IPS-20b (cell line): ENCODE measurements around the gene PTPRN2.
A peak's percentile ranks its signal among the peaks of the same experiment; 100 is the strongest.

Experiments
- H3K27ac ChIP-seq: one replicate; pipeline ENCODE4 v1.5.1; 2013; ENCODE audit warnings: low read length
- H3K27me3 ChIP-seq: 2 replicates; pipeline ENCODE4 v1.6.1; 2013; ENCODE audit warnings: mild to moderate bottlenecking, low read length, inconsistent platforms; ENCODE audit not compliant: insufficient read depth
- H3K36me3 ChIP-seq: 2 replicates; pipeline ENCODE4 v1.6.1; 2013; ENCODE audit warnings: low read depth, mild to moderate bottlenecking, inconsistent platforms, low read length, moderate library complexity; ENCODE audit not compliant: insufficient read depth
- H3K4me1 ChIP-seq: 2 replicates; pipeline ENCODE4 v1.6.1; 2013; ENCODE audit warnings: mild to moderate bottlenecking, control low read depth, inconsistent platforms, low read length, moderate library complexity; ENCODE audit not compliant: insufficient read depth
- H3K4me3 ChIP-seq: 2 replicates; pipeline ENCODE4 v1.5.1; 2013; ENCODE audit warnings: mild to moderate bottlenecking, low read length, inconsistent platforms
- H3K9ac ChIP-seq: 2 replicates; pipeline ENCODE4 v1.6.1; 2013; ENCODE audit warnings: low read depth, mild to moderate bottlenecking, inconsistent platforms, low read length, moderate library complexity
- H3K9me3 ChIP-seq: 2 replicates; pipeline ENCODE4 v1.6.1; 2013; ENCODE audit warnings: mild to moderate bottlenecking, low read depth, low read length, inconsistent platforms; ENCODE audit not compliant: insufficient read depth

PTPRN2 gene

DNA sequence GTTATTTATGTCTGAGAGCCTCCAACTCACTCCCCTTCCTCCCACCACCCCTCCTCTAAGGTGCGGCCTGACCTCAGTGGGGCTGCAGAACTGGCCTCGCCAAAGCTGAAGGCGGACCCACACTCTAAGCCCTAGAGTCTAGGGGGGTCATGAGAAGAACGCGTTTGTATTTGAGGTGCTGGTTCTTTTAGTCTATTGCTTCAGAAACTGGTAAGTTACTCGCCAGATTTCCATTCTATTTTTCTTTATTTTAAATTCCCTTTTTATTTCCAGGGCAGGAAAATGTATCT is 893.3 kb downstream of the PTPRN2 start:
- no peak overlapping the region for H3K9ac ChIP-seq
- no peaks in the 10 kb centered on the region for H3K36me3 ChIP-seq
- H3K9me3 ChIP-seq: peaks cover 12% of the 10 kb centered on the region
- peaks cover 56% of the 10 kb centered on the region for H3K27me3 ChIP-seq
- H3K27ac ChIP-seq: no peak overlapping the region
- H3K4me3 ChIP-seq: no peak overlapping the region
- H3K4me1 ChIP-seq: no peaks in the 10 kb centered on the region

DNA sequence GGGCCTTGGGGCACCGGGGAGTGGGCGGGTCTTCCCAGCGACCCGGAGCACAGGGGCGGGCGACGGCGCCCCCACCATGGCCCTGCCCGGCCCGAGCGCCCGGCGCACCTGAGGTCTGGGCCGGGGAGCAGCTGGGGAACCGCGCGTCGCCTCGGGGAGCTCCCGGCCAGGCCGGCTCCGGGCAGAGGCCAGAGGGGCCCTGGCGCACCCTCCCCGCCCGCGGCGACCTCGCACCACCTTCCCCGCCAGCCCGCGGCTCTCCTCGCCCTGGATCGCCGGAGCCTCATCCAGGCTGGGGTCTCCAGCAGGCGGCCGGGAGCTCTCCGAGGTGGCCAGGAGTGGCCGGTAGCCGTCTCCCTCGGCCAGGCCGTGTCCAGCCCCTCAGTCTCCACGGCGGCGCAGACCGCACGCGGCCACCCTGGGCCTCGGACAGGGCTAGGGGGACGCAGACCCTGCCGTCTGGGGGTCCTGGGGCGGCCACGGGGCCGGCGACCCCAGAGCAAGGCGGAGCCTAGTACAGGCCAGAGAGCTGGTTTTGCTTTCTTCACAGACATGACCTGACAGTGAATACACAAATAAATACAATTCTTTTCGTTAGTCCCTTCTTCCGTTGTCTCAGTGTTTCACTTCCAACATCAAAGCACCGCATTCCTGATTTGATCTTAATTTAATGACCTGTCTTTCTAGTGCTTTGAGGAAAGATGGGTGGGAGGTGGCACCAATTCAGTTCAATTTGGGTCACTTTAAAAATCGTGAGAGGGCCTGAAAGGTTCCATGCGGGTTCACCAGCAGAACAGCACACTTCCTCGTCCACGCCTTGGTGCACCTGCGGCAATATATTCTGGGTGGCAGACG is 893.9 kb downstream of the PTPRN2 start:
- H3K27ac ChIP-seq: no peak overlapping the region
- H3K27me3 ChIP-seq: peaks cover 62% of the 10 kb centered on the region
- H3K4me3 ChIP-seq: no peak overlapping the region; the same call in 1 of the 2 replicates

DNA sequence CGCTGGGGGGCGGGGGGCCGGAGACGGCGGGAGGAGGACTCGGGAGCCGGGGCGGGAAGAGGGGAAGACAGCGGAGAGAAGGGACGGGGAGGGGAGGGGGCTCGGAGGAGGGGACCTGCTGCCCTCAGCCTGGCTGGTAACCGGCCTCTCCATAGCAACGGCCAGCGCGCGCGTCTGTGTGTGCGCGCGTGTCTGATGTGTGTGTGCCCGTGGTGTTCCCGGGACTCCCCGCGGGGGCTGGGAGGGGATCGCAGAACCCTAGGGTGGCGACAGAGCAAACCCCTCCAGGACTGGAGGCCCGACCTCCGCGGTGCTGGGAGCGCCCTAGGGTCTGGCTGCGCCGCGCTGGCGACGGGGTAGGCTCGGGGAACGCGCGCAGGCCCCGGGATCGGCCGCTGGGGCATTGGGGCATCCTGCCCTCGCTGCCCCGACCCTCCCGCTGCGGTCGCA is 894.5 kb downstream of the PTPRN2 start:
- Histone ChIP-seq H3K27me3 (peaks cover 68% of the 10 kb centered on the region), H3K9ac (no peak overlapping the region), H3K4me1 (no peaks in the 10 kb centered on the region), H3K27ac (no peak overlapping the region), H3K9me3 (peaks cover 16% of the 10 kb centered on the region), H3K4me3 (peak overlapping the region; percentile 50; the same call in 1 of the 2 replicates), H3K36me3 (no peaks in the 10 kb centered on the region)

More for the DNA sequence above, 893.9 kb downstream of the PTPRN2 start:
- H3K9ac ChIP-seq: no peak overlapping the region
- peaks cover 12% of the 10 kb centered on the region for H3K9me3 ChIP-seq
- no peaks in the 10 kb centered on the region for H3K4me1 ChIP-seq
- H3K36me3 ChIP-seq: no peaks in the 10 kb centered on the region

DNA sequence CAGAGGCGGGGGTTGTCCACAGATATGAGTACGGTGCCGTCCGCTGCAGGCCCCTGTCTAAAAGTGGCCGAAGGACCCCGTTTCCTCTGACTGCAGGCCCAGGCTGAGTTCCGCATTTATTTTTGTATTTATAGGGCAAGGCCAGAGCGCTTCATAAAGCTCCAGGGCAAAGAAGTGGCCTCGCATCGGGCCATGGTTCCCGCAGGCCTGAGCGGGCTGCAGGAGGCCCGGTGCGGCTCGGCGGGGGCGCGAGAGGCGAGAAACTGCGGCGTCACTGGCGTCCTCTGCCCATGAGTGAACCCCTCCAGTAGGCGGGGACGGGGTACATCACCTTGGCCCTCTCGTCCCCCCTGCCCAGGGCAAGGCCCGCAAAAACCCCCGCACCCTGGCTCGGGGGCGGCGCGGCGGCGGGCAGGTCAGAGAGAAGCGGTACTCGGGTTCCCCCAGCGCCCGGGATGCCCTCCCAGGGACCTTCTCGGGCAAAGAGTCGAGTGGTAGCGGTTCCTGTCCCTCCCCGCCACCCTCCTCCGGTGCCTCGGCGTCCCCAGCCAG is 895.1 kb downstream of the PTPRN2 start:
- H3K4me3 ChIP-seq: peak overlapping the region; percentile 11; the same call in 1 of the 2 replicates
- no peak overlapping the region for H3K27ac ChIP-seq
- no peaks in the 10 kb centered on the region for H3K4me1 ChIP-seq
- H3K9ac ChIP-seq: no peak overlapping the region
- peaks cover 22% of the 10 kb centered on the region for H3K9me3 ChIP-seq
- H3K36me3 ChIP-seq: no peaks in the 10 kb centered on the region
- H3K27me3 ChIP-seq: peaks cover 74% of the 10 kb centered on the region

DNA sequence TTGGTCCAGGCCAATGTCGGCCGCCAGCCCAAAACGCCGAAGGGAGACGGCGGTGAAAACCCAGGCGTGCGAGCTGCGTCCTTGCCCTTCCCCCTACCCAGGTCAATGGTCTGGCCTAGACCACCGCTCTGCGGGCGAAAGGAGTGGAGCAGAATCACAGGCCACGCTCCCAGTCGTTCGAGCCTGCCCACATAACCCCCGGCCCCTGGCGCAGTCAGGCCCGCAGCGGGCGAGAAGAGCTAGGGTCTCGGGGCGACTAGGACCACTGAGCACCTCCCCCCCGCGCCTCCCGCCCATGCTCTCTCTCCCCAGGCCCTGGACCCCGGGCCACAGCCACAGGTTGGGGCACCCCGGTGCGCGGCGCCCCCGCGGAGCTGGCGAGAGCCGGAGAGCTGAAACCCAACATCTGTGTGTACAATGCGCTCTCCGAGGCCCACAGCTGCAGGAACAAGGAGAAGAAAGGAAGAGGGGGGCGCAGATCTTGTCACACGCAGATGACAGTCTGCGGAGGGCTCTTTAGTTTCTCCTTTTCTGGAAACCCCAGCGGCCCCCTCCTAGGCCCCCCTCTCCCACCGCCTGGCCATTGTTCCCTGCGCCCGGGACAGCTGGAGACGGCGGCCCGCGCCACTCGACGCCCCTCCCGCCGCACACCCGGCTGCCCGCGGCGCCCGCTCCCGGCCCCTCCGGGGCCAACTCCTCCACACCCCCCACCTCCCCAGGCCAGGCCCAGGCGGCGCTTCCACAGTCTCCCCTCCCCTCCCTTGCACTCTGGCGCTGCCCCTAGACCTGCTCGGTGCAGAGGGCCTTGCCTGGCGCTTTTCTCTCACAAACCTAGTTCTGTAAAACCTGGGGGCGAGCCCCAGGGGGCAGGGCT is 895.8 kb downstream of the PTPRN2 start:
- Histone ChIP-seq H3K27me3 (peaks cover 81% of the 10 kb centered on the region), H3K27ac (no peak overlapping the region), H3K4me1 (no peaks in the 10 kb centered on the region), H3K9me3 (peaks cover 24% of the 10 kb centered on the region), H3K4me3 (peak overlapping the region; percentile 50; the same call in 1 of the 2 replicates), H3K36me3 (no peaks in the 10 kb centered on the region), H3K9ac (no peak overlapping the region)

DNA sequence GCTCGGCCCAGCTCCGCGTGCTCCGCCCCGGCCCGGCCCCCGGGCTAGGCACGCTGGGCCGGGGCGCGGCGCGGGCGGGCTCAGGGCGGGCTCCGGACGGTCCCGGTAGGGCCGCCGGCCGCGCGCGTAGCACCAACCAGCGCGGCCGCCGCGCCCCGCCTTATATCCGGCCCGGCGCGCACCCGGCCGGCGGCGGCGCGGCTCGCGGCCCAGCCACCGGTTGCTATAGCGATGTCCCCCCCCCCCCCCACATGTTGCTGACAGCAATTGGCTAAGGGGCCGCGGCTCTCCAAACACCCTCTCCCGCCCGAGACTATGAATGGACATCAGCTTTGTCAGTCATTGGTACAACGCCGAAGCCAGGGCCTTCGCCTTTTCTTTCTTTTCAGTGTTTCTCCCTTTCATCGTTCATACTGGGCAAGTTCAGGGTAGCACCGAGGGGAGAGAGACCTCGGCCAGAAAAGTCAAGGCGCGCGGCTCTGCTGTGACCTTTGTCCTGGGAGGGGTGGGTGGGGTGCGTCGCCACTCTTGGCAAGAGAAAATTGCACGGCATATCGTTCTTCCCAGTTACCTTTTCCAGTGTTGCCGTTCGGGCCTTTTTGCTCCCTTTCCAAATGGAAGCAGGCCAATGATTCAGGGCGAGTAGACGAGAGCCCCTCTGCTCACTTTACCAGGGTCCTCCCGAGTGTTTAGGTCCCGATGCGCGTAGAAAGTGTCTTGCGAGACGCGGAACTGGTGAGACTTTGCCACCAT is 896.6 kb downstream of the PTPRN2 start:
- Histone ChIP-seq H3K4me1 (no peaks in the 10 kb centered on the region), H3K27ac (no peak overlapping the region), H3K27me3 (peaks cover 89% of the 10 kb centered on the region), H3K36me3 (no peaks in the 10 kb centered on the region), H3K9ac (no peak overlapping the region), H3K9me3 (peaks cover 31% of the 10 kb centered on the region), H3K4me3 (peak overlapping the region; percentile 50; the same call in 1 of the 2 replicates)

DNA sequence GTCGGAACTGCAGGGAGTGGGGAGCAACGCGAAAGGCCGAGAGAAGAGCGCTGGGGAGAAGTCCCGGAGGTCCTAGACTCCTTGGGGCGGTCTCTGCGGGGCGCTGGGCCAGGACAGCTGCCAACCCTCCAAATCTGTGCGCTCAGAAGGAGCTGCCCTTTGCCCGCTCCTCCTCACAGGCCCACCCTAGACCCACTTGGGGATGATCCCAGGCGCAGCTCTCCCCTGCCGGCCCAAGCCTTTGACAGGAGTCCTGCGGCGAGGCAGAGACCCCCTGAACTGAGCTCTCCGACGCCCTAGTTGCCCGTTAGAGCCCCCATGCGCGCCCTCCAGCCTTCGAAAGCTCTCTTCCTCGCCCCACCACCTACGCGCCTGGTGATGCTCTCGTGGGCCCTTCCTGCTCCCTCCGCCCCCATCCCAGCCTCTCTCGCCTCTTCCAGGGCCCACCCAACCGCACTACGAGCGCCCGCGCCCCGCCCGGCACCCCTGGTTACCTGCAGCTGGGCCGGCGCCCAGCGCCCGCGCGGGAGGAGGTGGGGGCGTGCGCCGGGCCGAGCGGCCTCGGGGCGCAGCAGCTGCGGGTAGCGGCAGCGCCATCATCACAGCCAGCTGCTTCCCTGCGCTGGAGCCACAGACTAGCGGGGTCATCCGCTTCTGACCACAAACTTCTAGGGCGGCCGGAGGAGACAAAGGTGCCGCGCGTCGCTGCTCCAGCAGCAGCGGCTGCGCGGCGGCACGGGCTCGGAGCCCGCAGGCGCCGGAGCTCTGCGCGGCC is 897.4 kb downstream of the PTPRN2 start:
- Histone ChIP-seq H3K4me3 (peak overlapping the region; percentile 30; the same call in 1 of the 2 replicates), H3K9me3 (peaks cover 31% of the 10 kb centered on the region), H3K36me3 (no peaks in the 10 kb centered on the region), H3K27ac (no peak overlapping the region), H3K4me1 (no peaks in the 10 kb centered on the region), H3K9ac (no peak overlapping the region), H3K27me3 (peaks cover 97% of the 10 kb centered on the region)

DNA sequence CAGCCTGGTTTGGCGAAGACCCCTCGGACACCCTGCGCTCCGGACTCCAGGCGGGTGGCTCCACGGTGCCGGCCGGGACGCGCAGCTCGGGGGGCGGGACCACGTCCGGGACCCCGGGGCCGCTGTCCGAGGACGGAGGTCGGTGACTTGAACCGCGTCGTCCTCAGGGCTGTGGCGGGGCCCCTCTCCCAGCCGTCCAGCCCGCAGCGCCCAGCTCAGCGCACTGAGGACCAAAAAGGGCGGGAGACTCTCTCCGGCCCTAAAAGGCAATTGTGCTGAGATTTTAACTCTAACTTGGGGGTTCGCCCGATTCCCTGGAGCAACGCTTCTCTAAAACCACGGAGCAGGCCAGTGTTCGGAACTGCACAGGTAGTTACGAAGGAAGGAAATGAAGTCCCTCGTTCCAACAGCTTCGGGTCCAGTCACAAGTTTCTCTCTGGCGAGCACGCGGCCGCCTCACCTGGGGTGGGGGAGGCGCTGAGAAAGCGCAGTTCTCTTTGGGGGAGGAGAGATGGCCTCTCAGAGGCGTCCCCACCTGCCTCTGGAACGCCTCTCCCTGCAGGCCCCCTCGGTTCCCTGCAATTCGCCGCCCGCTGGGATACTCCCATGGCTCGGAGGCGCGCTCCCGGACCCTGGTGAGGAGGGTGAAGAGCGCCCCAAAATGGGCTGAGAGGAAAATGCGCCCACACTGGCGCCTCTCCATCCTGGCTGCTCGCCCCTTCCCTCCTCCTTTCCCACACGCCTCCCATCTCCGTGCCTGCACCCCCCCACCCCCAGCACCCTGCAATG is 898.2 kb downstream of the PTPRN2 start:
- H3K4me1 ChIP-seq: no peaks in the 10 kb centered on the region
- H3K27me3 ChIP-seq: peaks cover 96% of the 10 kb centered on the region
- H3K9me3 ChIP-seq: peaks cover 30% of the 10 kb centered on the region
- no peak overlapping the region for H3K9ac ChIP-seq
- H3K36me3 ChIP-seq: no peaks in the 10 kb centered on the region
- H3K4me3 ChIP-seq: peak overlapping the region; percentile 30; the same call in 1 of the 2 replicates
- no peak overlapping the region for H3K27ac ChIP-seq

DNA sequence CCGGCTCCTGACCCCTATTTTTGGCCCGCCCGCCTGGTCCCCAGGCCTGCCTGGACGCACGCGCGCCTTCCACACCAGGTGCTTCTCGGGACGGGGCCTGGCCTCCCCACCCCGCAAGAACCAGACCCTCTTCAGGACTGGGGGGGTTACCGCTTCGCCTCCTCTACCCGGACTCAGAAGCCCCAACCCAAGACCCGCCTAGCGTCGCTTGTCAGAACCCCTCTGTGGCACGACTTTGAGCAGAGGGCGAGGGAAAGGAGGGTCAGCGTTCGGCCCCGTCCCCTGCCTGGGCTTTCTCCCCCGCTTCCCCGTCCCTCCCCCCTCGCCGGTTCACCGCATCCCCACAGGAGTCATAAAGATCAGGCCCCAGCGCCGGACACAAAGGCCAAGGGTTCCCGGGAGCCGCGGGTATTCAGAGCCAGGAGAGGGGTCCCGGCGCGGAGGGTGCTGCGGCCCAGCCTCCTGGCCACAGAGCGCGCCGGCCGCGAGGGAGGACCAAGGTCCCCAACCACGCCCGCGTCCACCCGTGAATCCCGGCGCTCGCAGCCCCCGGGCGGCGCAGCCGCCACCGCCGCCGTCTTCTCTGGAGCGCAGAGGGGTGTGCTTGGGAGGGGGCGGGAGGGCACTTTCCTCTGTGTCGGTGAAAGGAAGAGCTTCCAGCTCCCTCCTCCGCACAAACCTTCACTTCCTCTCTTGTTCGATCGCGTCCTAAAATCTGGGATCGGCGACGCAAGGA is 898.9 kb downstream of the PTPRN2 start:
- peaks cover 23% of the 10 kb centered on the region for H3K9me3 ChIP-seq
- peaks cover 93% of the 10 kb centered on the region for H3K27me3 ChIP-seq
- H3K9ac ChIP-seq: no peak overlapping the region
- H3K4me3 ChIP-seq: peak overlapping the region; percentile 43; the same call in 1 of the 2 replicates
- H3K36me3 ChIP-seq: no peaks in the 10 kb centered on the region
- H3K4me1 ChIP-seq: no peaks in the 10 kb centered on the region
- H3K27ac ChIP-seq: no peak overlapping the region
